Body of pancreas (tissue), 4 donors: ENCODE measurements around the gene IL5RA. TPM values are rescaled to one million over a fixed set of nuclear protein-coding genes. Genes with fewer than 3 reads are reported as not detected.

Experiments
- ATAC-seq: fragments of 150-250 bp; one replicate; pipeline ENCODE4 v1.9.1; 2016
- DNase-seq, 4 donors: peaks; one replicate each; pipeline ENCODE4 v3.0.0-alpha.2; 2019
- H3K27ac ChIP-seq, 4 donors: fragments of 200-600 bp; sonication (generic); 1 replicate in 3 of 4; 2 replicates in 1 of 4; pipeline versions ENCODE4 v1.5.1 to v1.6.1; 2016 to 2019; ENCODE audit warnings: mild to moderate bottlenecking in 1 of 4, mixed read lengths in 1 of 4, moderate library complexity in 1 of 4
- H3K27me3 ChIP-seq, 2 donors: fragments of 200-600 bp; sonication (generic); one replicate each; pipeline ENCODE4 v1.6.0; 2016; ENCODE audit warnings: mild to moderate bottlenecking in 1 of 2
- H3K36me3 ChIP-seq, 2 donors: fragments of 200-600 bp; sonication (generic); replicated peaks in 1 of 2; 2 replicates each; pipeline ENCODE4 v1.5.1; 2016; ENCODE audit warnings: low read depth in 2 of 2; ENCODE audit not compliant: insufficient read depth in 1 of 2
- H3K4me1 ChIP-seq: fragments of 200-600 bp; sonication (generic); one replicate; pipeline ENCODE4 v1.6.0; 2016
- H3K4me3 ChIP-seq, 2 donors: fragments of 200-600 bp; sonication (generic); 1 replicate in 1 of 2; 2 replicates in 1 of 2; pipeline ENCODE4 v1.5.1; 2016 to 2019
- H3K9me3 ChIP-seq, 3 donors: fragments of 200-600 bp; sonication (generic); 1 replicate in 2 of 3; 2 replicates in 1 of 3; pipeline ENCODE4 v1.5.1; 2016
- CTCF ChIP-seq, 7 experiments: fragments of 450-650 bp in 4 of 7; fragments of 200-600 bp in 3 of 7; sonication (generic) in 3 of 7; IDR thresholded peaks; one replicate each; pipeline ENCODE4 v1.5.1; 2016 to 2019; ENCODE audit warnings: antibody characterized with exemption in 7 of 7
- POLR2A ChIP-seq, 3 donors: fragments of 450-650 bp; IDR thresholded peaks; one replicate each; pipeline ENCODE4 v1.6.1; 2016; ENCODE audit warnings: antibody characterized with exemption in 3 of 3, mild to moderate bottlenecking in 2 of 3
- WGBS, 2 donors: methylation state at CpG; one replicate each; pipeline ENCODE4 v1.1.5; 2017; 5-methylcytosine and 5-hydroxymethylcytosine counted together
- intact Hi-C: fragments of 100-400 bp; cut with DNase I; formaldehyde crosslinking; loops from one replicate; pipeline ENCODE4 v1.15.1; 2023
- total RNA-seq, 2 donors: library from RNA; depleted of rRNA; stranded (reverse); fragments of >200 nt; gene quantifications; one replicate each; pipeline ENCODE4 v1.1.0, GENCODE V29; 2016

IL5RA gene
- total RNA-seq, 2 donors from 2014 or later = not detected

GRCh38 chr3:3145831-3146230 lies 35.7 kb upstream of the IL5RA start:
- no peak overlapping the region for H3K27ac ChIP-seq
- WGBS, 2 donors = 92 to 94% methylated on average over 8 of the region's 8 CpGs
- no peak for ATAC-seq

GRCh38 chr3:3141939-3142338 lies 31.8 kb upstream of the IL5RA start:
- Histone ChIP-seq H3K27me3 (no peaks in the 10 kb centered on the region), H3K36me3 (peaks cover 7 to 32% of the 10 kb centered on the region in 2 donors), H3K27ac (no peak overlapping the region), H3K4me3 (no peak overlapping the region), H3K9me3 (no peaks in the 10 kb centered on the region), H3K4me1 (no peaks in the 10 kb centered on the region)
- intact Hi-C loops = no loop called here
- ATAC-seq (no peak), DNase-seq (no peak)
- TF ChIP-seq POLR2A (IDR thresholded peaks at IDR 0.05) (no peak), CTCF (IDR thresholded peaks at IDR 0.05) (no peak)

More at GRCh38 chr3:3145831-3146230, 35.7 kb upstream of the IL5RA start:
- Histone ChIP-seq H3K9me3 (no peaks in the 10 kb centered on the region), H3K4me3 (no peak overlapping the region), H3K4me1 (no peaks in the 10 kb centered on the region), H3K27me3 (no peaks in the 10 kb centered on the region), H3K36me3 (peaks cover 2 to 33% of the 10 kb centered on the region in 2 donors)
- intact Hi-C loops = no loop called here
- TF ChIP-seq CTCF (IDR thresholded peaks at IDR 0.05) = no peak
- TF ChIP-seq POLR2A (IDR thresholded peaks at IDR 0.05) = no peak
- DNase-seq = no peak

- no peak overlapping the region for H3K4me3 ChIP-seq
- 84 to 87% methylated on average over 6 of the region's 6 CpGs for WGBS, 2 donors
- H3K9me3 ChIP-seq = no peaks in the 10 kb centered on the region
- TF ChIP-seq POLR2A (IDR thresholded peaks at IDR 0.05) (no peak), CTCF (IDR thresholded peaks at IDR 0.05) (no peak)
- no peaks in the 10 kb centered on the region for H3K4me1 ChIP-seq
- H3K27me3 ChIP-seq = no peaks in the 10 kb centered on the region
- no peak for ATAC-seq
- no peak overlapping the region for H3K27ac ChIP-seq
- DNase-seq = no peak
- peaks cover 7 to 18% of the 10 kb centered on the region in 2 donors for H3K36me3 ChIP-seq
- intact Hi-C loops = no loop called here
Measured at GRCh38 chr3:3137526-3137925, 27.4 kb upstream of the IL5RA start.

GRCh38 chr3:3134750-3135448 lies 24.7 kb upstream of the IL5RA start:
- 94 to 95% methylated on average over 4 of the region's 4 CpGs for WGBS, 2 donors
- Histone ChIP-seq H3K4me1 (no peaks in the 10 kb centered on the region), H3K27me3 (no peaks in the 10 kb centered on the region), H3K36me3 (peaks cover 0 to 8% of the 10 kb centered on the region in 2 donors), H3K9me3 (no peaks in the 10 kb centered on the region), H3K27ac (no peak overlapping the region), H3K4me3 (no peak overlapping the region)
- no peak for TF ChIP-seq CTCF (IDR thresholded peaks at IDR 0.05)
- no peak for TF ChIP-seq POLR2A (IDR thresholded peaks at IDR 0.05)
- intact Hi-C loops = no loop called here
- ATAC-seq (no peak), DNase-seq (no peak)

- no peaks in the 10 kb centered on the region for H3K27me3 ChIP-seq
- 79 to 80% methylated on average over 6 of the region's 6 CpGs for WGBS, 2 donors
- H3K4me3 ChIP-seq = no peak overlapping the region
- ATAC-seq (no peak), DNase-seq (no peak)
- no peak for TF ChIP-seq POLR2A (IDR thresholded peaks at IDR 0.05)
- TF ChIP-seq CTCF (IDR thresholded peaks at IDR 0.05) = no peak
- no peaks in the 10 kb centered on the region for H3K9me3 ChIP-seq
- H3K27ac ChIP-seq = no peak overlapping the region
- intact Hi-C loops = no loop called here
- no peaks in the 10 kb centered on the region for H3K36me3 ChIP-seq
- H3K4me1 ChIP-seq = peaks cover 12% of the 10 kb centered on the region
Measured at GRCh38 chr3:3133500-3133899, 23.3 kb upstream of the IL5RA start.
